CD4-positive, CD25-positive, alpha-beta regulatory T cell (primary cell): ENCODE results near the gene ATF5. TPM values are rescaled to one million over a fixed set of nuclear protein-coding genes. Genes with fewer than 3 reads are reported as not detected.

Experiments
- ATAC-seq, 2 donors: fragments of 150-1000 bp; cut with Tn5 transposase; one replicate each; pipeline ENCODE4 v1.10.0; 2021; ENCODE audit warnings: low read depth in 2 of 2, moderate number of reproducible peaks in 2 of 2, moderate library complexity in 1 of 2
- DNase-seq, 3 donors: peaks; one replicate each; pipeline versions ENCODE4 v3.0.0 to v3.0.0-alpha.2; 2012 to 2022; ENCODE audit warnings: mixed read lengths in 1 of 3
- H3K27ac ChIP-seq: one replicate; pipeline ENCODE4 v1.7.0; 2013; ENCODE audit warnings: mild to moderate bottlenecking, low read length; ENCODE audit not compliant: insufficient read depth, poor library complexity, severe bottlenecking
- H3K27me3 ChIP-seq: one replicate; pipeline ENCODE4 v1.7.0; 2013; ENCODE audit warnings: low read length; ENCODE audit not compliant: control insufficient read depth, insufficient read depth
- H3K36me3 ChIP-seq: one replicate; pipeline ENCODE4 v1.7.0; 2013; ENCODE audit warnings: mild to moderate bottlenecking, low read length, moderate library complexity; ENCODE audit not compliant: control insufficient read depth, insufficient read depth
- H3K4me1 ChIP-seq: 2 replicates; pipeline ENCODE4 v1.7.0; 2013; ENCODE audit warnings: mild to moderate bottlenecking, low read length; ENCODE audit not compliant: insufficient read depth, control insufficient read depth, poor library complexity, severe bottlenecking
- H3K4me3 ChIP-seq: one replicate; pipeline ENCODE4 v1.7.0; 2013; ENCODE audit warnings: low read depth, mild to moderate bottlenecking, low read length, moderate library complexity
- H3K9me3 ChIP-seq, 2 experiments: 1 replicate in 1 of 2; 2 replicates in 1 of 2; pipeline ENCODE4 v1.7.0; 2013; ENCODE audit warnings: low read length in 2 of 2, mild to moderate bottlenecking in 1 of 2, moderate library complexity in 1 of 2; ENCODE audit not compliant: control insufficient read depth in 2 of 2
- H3K27ac Mint-ChIP-seq, 3 donors: one replicate each; pipeline ENCODE4 v1.8.0; 2020 to 2022; ENCODE audit warnings: mild to moderate bottlenecking in 3 of 3, mixed read lengths in 3 of 3, moderate library complexity in 2 of 3
- H3K27me3 Mint-ChIP-seq: one replicate; pipeline ENCODE4 v1.8.0; 2022; ENCODE audit warnings: mild to moderate bottlenecking, mixed read lengths
- H3K36me3 Mint-ChIP-seq: one replicate; pipeline ENCODE4 v1.8.0; 2020; ENCODE audit warnings: mixed read lengths
- H3K4me1 Mint-ChIP-seq, 4 donors: one replicate each; pipeline ENCODE4 v1.8.0; 2020 to 2022; ENCODE audit warnings: mixed read lengths in 4 of 4, mild to moderate bottlenecking in 1 of 4
- H3K4me3 Mint-ChIP-seq, 4 donors: one replicate each; pipeline ENCODE4 v1.8.0; 2020 to 2022; ENCODE audit warnings: mild to moderate bottlenecking in 4 of 4, mixed read lengths in 4 of 4, moderate library complexity in 3 of 4
- H3K9me3 Mint-ChIP-seq, 7 donors: one replicate each; pipeline ENCODE4 v1.8.0; 2020 to 2022; ENCODE audit warnings: mixed read lengths in 7 of 7, mild to moderate bottlenecking in 3 of 7, moderate library complexity in 2 of 7
- polyA plus RNA-seq, 4 donors: library from polyadenylated mRNA; unstranded; fragments of 300-500 nt; fragmentation: Illumina TruSeq; gene quantifications; one replicate each; pipeline ENCODE4 v1.2.3, GENCODE V29; 2021
- total RNA-seq: library from RNA; stranded (reverse); gene quantifications from one replicate; pipeline ENCODE4 v1.2.3, GENCODE V29; 2022

Gene ATF5
- total and polyA plus RNA-seq, 5 donors from 2014 or later: 0.60 to 19.7 (median 1.2) TPM

DNA sequence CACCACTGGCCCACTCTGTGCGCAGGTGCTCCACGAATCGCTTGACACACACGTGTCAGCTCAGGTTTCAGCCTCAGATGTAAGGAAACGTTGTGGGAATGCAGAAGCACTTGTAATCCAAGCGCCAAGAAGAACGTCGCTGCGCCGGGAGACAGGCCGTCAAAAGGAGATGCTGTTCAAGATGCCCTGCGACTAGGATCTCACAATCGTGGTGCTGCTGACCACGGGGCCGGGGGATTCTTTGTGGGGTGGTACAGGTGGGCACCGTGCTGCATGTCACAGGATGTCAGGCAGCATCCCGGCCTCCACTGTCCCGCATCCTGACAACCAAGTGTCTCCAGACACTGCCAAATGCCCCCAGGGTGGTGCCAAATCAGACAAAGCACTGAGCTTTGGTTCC lies 48.9 kb downstream of the ATF5 start:
- Histone ChIP-seq H3K4me1 (no peaks in the 10 kb centered on the region), H3K27me3 (no peaks in the 10 kb centered on the region), H3K36me3 (peaks cover 48% of the 10 kb centered on the region), H3K9me3 (no peaks in the 10 kb centered on the region), H3K27ac (no peak overlapping the region), H3K4me3 (no peak overlapping the region)
- peaks cover 22% of the 10 kb centered on the region for H3K36me3 Mint-ChIP-seq
- no peak overlapping the region for H3K4me3 Mint-ChIP-seq
- no peak for DNase-seq
- ATAC-seq: no peak
- H3K4me1 Mint-ChIP-seq: peaks cover 0 to 3% (median under 1%) of the 10 kb centered on the region in 4 donors
- no peaks in the 10 kb centered on the region for H3K9me3 Mint-ChIP-seq
- H3K27ac Mint-ChIP-seq: no peak overlapping the region
- H3K27me3 Mint-ChIP-seq: no peaks in the 10 kb centered on the region

DNA sequence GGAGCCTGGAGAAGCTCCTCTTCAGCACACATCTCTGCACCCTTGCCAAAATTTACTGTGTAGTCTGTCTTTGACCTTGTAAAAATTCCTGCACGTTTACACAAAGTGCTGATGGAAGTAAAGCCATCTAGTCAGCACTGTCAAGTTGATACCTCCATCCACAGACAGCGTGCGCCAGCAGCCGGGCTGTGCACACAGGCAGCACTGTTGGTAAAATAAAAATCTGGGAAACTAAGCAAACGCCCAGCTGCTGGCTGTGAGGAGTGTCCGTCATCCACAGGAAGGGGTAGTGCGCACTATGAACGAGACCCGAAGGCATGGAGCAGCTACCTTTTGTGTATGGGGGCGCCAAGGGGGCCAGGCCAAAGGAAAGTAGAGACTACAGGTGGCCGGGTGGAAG lies 49.3 kb downstream of the ATF5 start:
- no peak overlapping the region for H3K4me3 Mint-ChIP-seq
- Histone ChIP-seq H3K27me3 (no peaks in the 10 kb centered on the region), H3K27ac (no peak overlapping the region), H3K9me3 (no peaks in the 10 kb centered on the region), H3K36me3 (peaks cover 48% of the 10 kb centered on the region), H3K4me1 (no peaks in the 10 kb centered on the region), H3K4me3 (no peak overlapping the region)
- ATAC-seq: no peak
- no peaks in the 10 kb centered on the region for H3K9me3 Mint-ChIP-seq
- DNase-seq: no peak
- H3K36me3 Mint-ChIP-seq: peaks cover 22% of the 10 kb centered on the region
- peaks cover 0 to 3% (median under 1%) of the 10 kb centered on the region in 4 donors for H3K4me1 Mint-ChIP-seq
- H3K27ac Mint-ChIP-seq: no peak overlapping the region
- H3K27me3 Mint-ChIP-seq: no peaks in the 10 kb centered on the region

- peaks cover 26% of the 10 kb centered on the region for H3K36me3 Mint-ChIP-seq
- H3K4me1 Mint-ChIP-seq: peaks cover 0 to 5% (median 2%) of the 10 kb centered on the region in 4 donors
- DNase-seq (no peak), ATAC-seq (no peak)
- peaks cover 58% of the 10 kb centered on the region for H3K36me3 ChIP-seq
- no peak overlapping the region for H3K27ac ChIP-seq
- no peaks in the 10 kb centered on the region for H3K27me3 ChIP-seq
- no peak overlapping the region for H3K4me3 Mint-ChIP-seq
- H3K27me3 Mint-ChIP-seq: no peaks in the 10 kb centered on the region
- H3K9me3 Mint-ChIP-seq: no peaks in the 10 kb centered on the region
- no peaks in the 10 kb centered on the region for H3K9me3 ChIP-seq
- H3K4me1 ChIP-seq: no peaks in the 10 kb centered on the region
- H3K27ac Mint-ChIP-seq: no peak overlapping the region
- H3K4me3 ChIP-seq: no peak overlapping the region
Observed at GRCh38 chr19:49981603-49982593, 52.9 kb downstream of the ATF5 start.

Other genes starting within 250 kb of the ATF5 start
- 1.7 TPM for gene ADM5, start 239.6 kb upstream of the ATF5 start, total RNA-seq
- under 1 TPM in 2 of 4 donors, not detected in 2; 0.10 to 0.34 TPM for gene ADM5, start 239.6 kb upstream of the ATF5 start, polyA plus RNA-seq
- gene CPT1C, start 238.1 kb upstream of the ATF5 start, total RNA-seq: 0.47 TPM
- gene CPT1C, start 238.1 kb upstream of the ATF5 start, polyA plus RNA-seq: under 1 TPM in 3 of 4 donors, not detected in 1; 0.41 to 0.84 (median 0.73) TPM
- not detected for gene TSKS, start 165.9 kb upstream of the ATF5 start, total RNA-seq
- gene TSKS, start 165.9 kb upstream of the ATF5 start, polyA plus RNA-seq: under 1 TPM; 0.41 to 0.77 (median 0.45) TPM
- 49.5 TPM for gene AP2A1, start 162.2 kb upstream of the ATF5 start, total RNA-seq
- 1 to 10 TPM; 5.2 to 7.4 (median 5.6) TPM for gene AP2A1, start 162.2 kb upstream of the ATF5 start, polyA plus RNA-seq
- 15.8 TPM for gene FUZ, start 115.9 kb upstream of the ATF5 start, total RNA-seq
- gene FUZ, start 115.9 kb upstream of the ATF5 start, polyA plus RNA-seq: 1 to 10 TPM; 4.0 to 8.4 (median 4.9) TPM
- 67.9 TPM for gene MED25, start 110.9 kb upstream of the ATF5 start, total RNA-seq
- 10 to 100 TPM; 12.7 to 23.6 (median 19.9) TPM for gene MED25, start 110.9 kb upstream of the ATF5 start, polyA plus RNA-seq
- gene PTOV1, start 78.0 kb upstream of the ATF5 start, total RNA-seq: 116 TPM
- gene PTOV1, start 78.0 kb upstream of the ATF5 start, polyA plus RNA-seq: 10 to 100 TPM; 26.8 to 45.6 (median 34.2) TPM
- 149 TPM for gene PNKP, start 61.6 kb upstream of the ATF5 start, total RNA-seq
- gene PNKP, start 61.6 kb upstream of the ATF5 start, polyA plus RNA-seq: 10 to 100 TPM; 26.2 to 33.5 (median 28.2) TPM
- gene AKT1S1, start 51.9 kb upstream of the ATF5 start, total RNA-seq: 12.9 TPM
- 1 to 10 TPM; 3.0 to 4.2 (median 3.8) TPM for gene AKT1S1, start 51.9 kb upstream of the ATF5 start, polyA plus RNA-seq
- gene TBC1D17, start 51.5 kb upstream of the ATF5 start, total RNA-seq: 48.1 TPM
- 1 to 10 TPM; 8.8 to 9.7 (median 9.1) TPM for gene TBC1D17, start 51.5 kb upstream of the ATF5 start, polyA plus RNA-seq
- 3.7 TPM for gene IL4I1, start 32.3 kb upstream of the ATF5 start, total RNA-seq
- under 1 TPM; 0.20 to 0.85 (median 0.30) TPM for gene IL4I1, start 32.3 kb upstream of the ATF5 start, polyA plus RNA-seq
- gene NUP62, start 299 bp downstream of the ATF5 start, total RNA-seq: 43.1 TPM
- gene NUP62, start 299 bp downstream of the ATF5 start, polyA plus RNA-seq: 10 to 100 TPM; 40.2 to 47.2 (median 41.3) TPM
- not detected for gene SIGLEC11, start 32.0 kb downstream of the ATF5 start, total RNA-seq
- not detected for gene SIGLEC11, start 32.0 kb downstream of the ATF5 start, polyA plus RNA-seq
- gene VRK3, start 96.2 kb downstream of the ATF5 start, total RNA-seq: 99.4 TPM
- gene VRK3, start 96.2 kb downstream of the ATF5 start, polyA plus RNA-seq: 10 to 100 TPM; 87.9 to 99.9 (median 91.4) TPM
- gene ZNF473, start 96.8 kb downstream of the ATF5 start, total RNA-seq: 7.5 TPM
- gene ZNF473, start 96.8 kb downstream of the ATF5 start, polyA plus RNA-seq: 1 to 10 TPM; 3.5 to 8.3 (median 4.8) TPM
- not detected for gene IZUMO2, start 234.1 kb downstream of the ATF5 start, total RNA-seq
- gene IZUMO2, start 234.1 kb downstream of the ATF5 start, polyA plus RNA-seq: not detected